Right lobe of liver (tissue), 6 donors: ENCODE data around the gene PSMD14. TPM values are rescaled to one million over a fixed set of nuclear protein-coding genes. Genes with fewer than 3 reads are reported as not detected.
A peak's percentile ranks its signal among the peaks of the same experiment; 100 is the strongest.

Experiments used
- ATAC-seq, 4 donors: fragments of 200-7000 bp; cut with Tn5 transposase; one replicate each; pipeline ENCODE4 v1.9.1; 2020; ENCODE audit warnings: mild to moderate bottlenecking in 4 of 4, moderate library complexity in 4 of 4
- DNase-seq, 3 donors: peaks; one replicate each; pipeline ENCODE4 v3.0.0-alpha.2; 2020
- H3K27ac ChIP-seq, 3 donors: fragments of 200-600 bp; one replicate each; pipeline ENCODE4 v1.8.0; 2022
- H3K27me3 ChIP-seq, 2 donors: fragments of 200-600 bp; one replicate each; pipeline ENCODE4 v1.8.0; 2022
- H3K36me3 ChIP-seq, 4 donors: fragments of 200-600 bp; sonication (generic) in 1 of 4; one replicate each; pipeline versions ENCODE4 v1.5.1 to v1.8.0; 2017 to 2022; ENCODE audit warnings: control low read depth in 1 of 4
- H3K4me1 ChIP-seq, 4 donors: fragments of 200-600 bp; sonication (generic) in 1 of 4; one replicate each; pipeline versions ENCODE4 v1.5.1 to v1.8.0; 2017 to 2022; ENCODE audit warnings: control low read depth in 1 of 4
- H3K4me3 ChIP-seq, 3 donors: fragments of 200-600 bp; one replicate each; pipeline ENCODE4 v1.8.0; 2022
- H3K9me3 ChIP-seq, 4 donors: fragments of 200-600 bp; sonication (generic) in 1 of 4; one replicate each; pipeline versions ENCODE4 v1.5.1 to v1.8.0; 2017 to 2022; ENCODE audit warnings: control low read depth in 1 of 4
- CTCF ChIP-seq, 4 donors: fragments of 200-600 bp in 3 of 4; fragments of 450-650 bp in 1 of 4; IDR thresholded peaks; one replicate each; pipeline versions ENCODE4 v1.5.1 to v1.8.0; 2016 to 2022; ENCODE audit warnings: antibody characterized with exemption in 4 of 4, mild to moderate bottlenecking in 2 of 4
- POLR2A ChIP-seq: fragments of 450-650 bp; IDR thresholded peaks from one replicate; pipeline ENCODE4 v1.6.1; 2017; ENCODE audit warnings: antibody characterized with exemption, mild to moderate bottlenecking
- WGBS: methylation state at CpG from one replicate; pipeline ENCODE4 v1.1.6; 2018; ENCODE audit warnings: low coverage, low lambda C conversion rate; ENCODE audit not compliant: insufficient coverage; ENCODE audit errors: missing lambda C conversion rate; 5-methylcytosine and 5-hydroxymethylcytosine counted together
- intact Hi-C, 2 donors: fragments of 100-400 bp; cut with DNase I; formaldehyde crosslinking; loops; one replicate each; pipeline versions ENCODE4 v1.11.2 to v1.14.1; 2022
- total RNA-seq, 6 experiments: library from RNA; depleted of rRNA in 2 of 6; stranded (reverse); fragments of >200 nt in 2 of 6; fragmentation: NEBNext Ultra II Directional in 3 of 6; extraction: Animal tissue kit (Norgen Biotek cat#: 25700) in 3 of 6; gene quantifications; one replicate each; pipeline versions ENCODE4 v1.1.0 to v1.2.4, GENCODE V29; 2016 to 2023
- donor health status: DM: no; HTN: yes; CAD: no.
- donor health status: DM: no; HTN: no; CAD: no.
- donor health status: DM: no; HTN: no; CAD: no.
- donor health status: DM: no; HTN: yes; CAD: no.
- donor health status: DM: no; HTN: yes; CAD: no.

PSMD14 gene
- total RNA-seq, 6 experiments from 2014 or later, result 18.7 to 61.8 (median 24.9) TPM

GRCh38 chr2:161423421-161424393 lies 115.5 kb downstream of the PSMD14 start:
- ATAC-seq, result peak; percentile 28 to 69 (median 48)

GRCh38 chr2:161424394-161424769 lies 116.2 kb downstream of the PSMD14 start:
- TF ChIP-seq CTCF (IDR thresholded peaks at IDR 0.05) (no peak), POLR2A (no peak)
- Histone ChIP-seq H3K27me3 (peaks cover 24 to 49% of the 10 kb centered on the region in 2 donors), H3K4me3 (no peak overlapping the region), H3K36me3 (no peaks in the 10 kb centered on the region), H3K9me3 (no peaks in the 10 kb centered on the region), H3K4me1 (peaks cover 0 to 11% (median 0%) of the 10 kb centered on the region in 4 donors), H3K27ac (no peak overlapping the region)
- no peak for ATAC-seq
- intact Hi-C loops, result no loop called here
- 11% methylated on average over 9 of the region's 9 CpGs for WGBS
- DNase-seq, result no peak

More at GRCh38 chr2:161423421-161424393, 115.5 kb downstream of the PSMD14 start:
- H3K4me3 ChIP-seq, result peak overlapping the region in 1 of 3 donors; percentile 26
- H3K4me1 ChIP-seq, result peaks cover 0 to 15% (median 0%) of the 10 kb centered on the region in 4 donors
- WGBS, result 14% methylated on average over 12 of the region's 125 CpGs
- H3K9me3 ChIP-seq, result no peaks in the 10 kb centered on the region
- no peaks in the 10 kb centered on the region for H3K36me3 ChIP-seq
- intact Hi-C loops, result no loop called here
- DNase-seq, result no peak
- no peak overlapping the region for H3K27ac ChIP-seq
- no peak for TF ChIP-seq POLR2A
- TF ChIP-seq CTCF (IDR thresholded peaks at IDR 0.05), result no peak
- peaks cover 24 to 54% of the 10 kb centered on the region in 2 donors for H3K27me3 ChIP-seq

GRCh38 chr2:161424891-161425727 lies 116.9 kb downstream of the PSMD14 start:
- ATAC-seq (no peak), DNase-seq (no peak)
- H3K27me3 ChIP-seq, result peaks cover 24 to 47% of the 10 kb centered on the region in 2 donors
- no peak overlapping the region for H3K27ac ChIP-seq
- H3K36me3 ChIP-seq, result no peaks in the 10 kb centered on the region
- WGBS, result 10% methylated on average over 4 of the region's 4 CpGs
- H3K4me3 ChIP-seq, result no peak overlapping the region
- intact Hi-C loops, result no loop called here
- no peak for TF ChIP-seq CTCF (IDR thresholded peaks at IDR 0.05)
- TF ChIP-seq POLR2A, result no peak
- peaks cover 0 to 11% (median 0%) of the 10 kb centered on the region in 4 donors for H3K4me1 ChIP-seq
- H3K9me3 ChIP-seq, result no peaks in the 10 kb centered on the region

GRCh38 chr2:161425728-161426454 lies 117.7 kb downstream of the PSMD14 start:
- WGBS, result 13% methylated on average over 14 of the region's 17 CpGs
- ATAC-seq, result no peak
- Histone ChIP-seq H3K27ac (no peak overlapping the region), H3K9me3 (no peaks in the 10 kb centered on the region), H3K27me3 (peaks cover 24 to 51% of the 10 kb centered on the region in 2 donors), H3K4me1 (peaks cover 0 to 11% (median 0%) of the 10 kb centered on the region in 4 donors), H3K4me3 (no peak overlapping the region), H3K36me3 (no peaks in the 10 kb centered on the region)
- no peak for DNase-seq
- intact Hi-C loops, result no loop called here
- TF ChIP-seq CTCF (IDR thresholded peaks at IDR 0.05) (no peak), POLR2A (no peak)
